ENCODE results near the gene ATAD2B.

Gene ATAD2B

GRCh38 chr2:23823863-23824262 lies 103.1 kb downstream of the ATAD2B start:
- H3K36me3 ChIP-seq (ENCODE audit: control insufficient read depth, insufficient read depth, low read length), result peaks cover 7% of the 10 kb centered on the region
- H3K27ac ChIP-seq (ENCODE audit: low read depth, low read length), result no peak overlapping the region
- H3K4me1 ChIP-seq (ENCODE audit: control insufficient read depth, insufficient read depth, low read length), result no peaks in the 10 kb centered on the region

GRCh38 chr2:23814963-23815362 lies 112.0 kb downstream of the ATAD2B start:
- Histone ChIP-seq H3K9ac (ENCODE audit: low read length) (no peak overlapping the region), H3K36me3 (ENCODE audit: control insufficient read depth, insufficient read depth, low read length) (peaks cover 4% of the 10 kb centered on the region; the same call in 1 of the 2 replicates), H3K27ac (ENCODE audit: low read depth, low read length) (no peak overlapping the region), H3K9me3 (ENCODE audit: control insufficient read depth, insufficient read depth, low read depth, low read length) (no peaks in the 10 kb centered on the region), H3K4me3 (ENCODE audit: low read depth, low read length) (no peak overlapping the region), H3K4me1 (ENCODE audit: control insufficient read depth, insufficient read depth, low read length) (peaks cover 5% of the 10 kb centered on the region; the same call in 1 of the 2 replicates), H3K27me3 (ENCODE audit: control insufficient read depth, insufficient read depth, low read length) (no peaks in the 10 kb centered on the region)

More at GRCh38 chr2:23823863-23824262, 103.1 kb downstream of the ATAD2B start:
- no peak overlapping the region for H3K4me3 ChIP-seq (ENCODE audit: low read depth, low read length)
- H3K9ac ChIP-seq (ENCODE audit: low read length), result no peak overlapping the region
- no peaks in the 10 kb centered on the region for H3K9me3 ChIP-seq (ENCODE audit: control insufficient read depth, insufficient read depth, low read depth, low read length)
- H3K27me3 ChIP-seq (ENCODE audit: control insufficient read depth, insufficient read depth, low read length), result no peaks in the 10 kb centered on the region

GRCh38 chr2:23813438-23813837 lies 113.5 kb downstream of the ATAD2B start:
- Histone ChIP-seq H3K9ac (ENCODE audit: low read length) (no peak overlapping the region), H3K9me3 (ENCODE audit: control insufficient read depth, insufficient read depth, low read depth, low read length) (no peaks in the 10 kb centered on the region), H3K4me1 (ENCODE audit: control insufficient read depth, insufficient read depth, low read length) (peaks cover 5% of the 10 kb centered on the region; the same call in 1 of the 2 replicates), H3K4me3 (ENCODE audit: low read depth, low read length) (no peak overlapping the region), H3K27me3 (ENCODE audit: control insufficient read depth, insufficient read depth, low read length) (no peaks in the 10 kb centered on the region), H3K36me3 (ENCODE audit: control insufficient read depth, insufficient read depth, low read length) (peaks cover 8% of the 10 kb centered on the region; the same call in 1 of the 2 replicates), H3K27ac (ENCODE audit: low read depth, low read length) (no peak overlapping the region)

- peaks cover 5% of the 10 kb centered on the region; the same call in 1 of the 2 replicates for H3K4me1 ChIP-seq (ENCODE audit: control insufficient read depth, insufficient read depth, low read length)
- peaks cover 8% of the 10 kb centered on the region; the same call in 1 of the 2 replicates for H3K36me3 ChIP-seq (ENCODE audit: control insufficient read depth, insufficient read depth, low read length)
- H3K9ac ChIP-seq (ENCODE audit: low read length), result no peak overlapping the region
- H3K27me3 ChIP-seq (ENCODE audit: control insufficient read depth, insufficient read depth, low read length), result no peaks in the 10 kb centered on the region
- no peak overlapping the region for H3K27ac ChIP-seq (ENCODE audit: low read depth, low read length)
- H3K4me3 ChIP-seq (ENCODE audit: low read depth, low read length), result no peak overlapping the region
- no peaks in the 10 kb centered on the region for H3K9me3 ChIP-seq (ENCODE audit: control insufficient read depth, insufficient read depth, low read depth, low read length)
These were observed 117.8 kb downstream of the ATAD2B start for GRCh38 chr2:23809150-23809549.

DNA sequence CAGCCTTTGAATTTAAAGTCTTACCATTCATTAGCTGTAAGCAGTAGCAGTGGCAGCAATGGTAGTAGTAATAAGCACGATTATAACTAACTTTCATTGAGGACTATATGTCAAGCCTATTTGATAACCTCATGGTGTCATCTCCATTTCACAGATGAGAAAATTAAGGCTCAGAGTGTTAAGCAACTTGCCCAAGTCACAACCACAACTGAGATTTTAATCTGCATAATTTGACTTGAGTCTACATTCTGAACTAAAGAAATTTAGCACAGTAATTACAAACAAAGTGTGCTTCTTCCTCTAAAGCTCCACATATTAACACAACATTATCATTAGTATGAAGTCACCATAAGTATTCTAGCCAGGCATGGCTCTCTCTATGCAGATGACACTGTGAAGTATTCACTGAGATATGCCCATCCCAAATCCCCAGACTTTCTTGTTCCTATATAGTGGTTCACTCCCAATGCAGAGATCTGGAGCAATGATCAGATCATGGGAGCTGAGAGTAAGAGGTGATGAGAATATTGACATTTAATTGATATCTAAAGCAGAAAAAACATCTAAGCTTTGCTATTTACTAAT lies 120.2 kb downstream of the ATAD2B start:
- Histone ChIP-seq H3K9ac (ENCODE audit: low read length) (no peak overlapping the region), H3K9me3 (ENCODE audit: control insufficient read depth, insufficient read depth, low read depth, low read length) (no peaks in the 10 kb centered on the region), H3K27me3 (ENCODE audit: control insufficient read depth, insufficient read depth, low read length) (no peaks in the 10 kb centered on the region), H3K27ac (ENCODE audit: low read depth, low read length) (no peak overlapping the region), H3K4me3 (ENCODE audit: low read depth, low read length) (no peak overlapping the region), H3K4me1 (ENCODE audit: control insufficient read depth, insufficient read depth, low read length) (peaks cover under 1% of the 10 kb centered on the region; the same call in 1 of the 2 replicates), H3K36me3 (ENCODE audit: control insufficient read depth, insufficient read depth, low read length) (peaks cover 8% of the 10 kb centered on the region; the same call in 1 of the 2 replicates)

GRCh38 chr2:23806201-23806600 lies 120.7 kb downstream of the ATAD2B start:
- Histone ChIP-seq H3K27me3 (ENCODE audit: control insufficient read depth, insufficient read depth, low read length) (no peaks in the 10 kb centered on the region), H3K9me3 (ENCODE audit: control insufficient read depth, insufficient read depth, low read depth, low read length) (no peaks in the 10 kb centered on the region), H3K4me1 (ENCODE audit: control insufficient read depth, insufficient read depth, low read length) (no peaks in the 10 kb centered on the region), H3K27ac (ENCODE audit: low read depth, low read length) (no peak overlapping the region), H3K36me3 (ENCODE audit: control insufficient read depth, insufficient read depth, low read length) (peaks cover 8% of the 10 kb centered on the region; the same call in 1 of the 2 replicates), H3K4me3 (ENCODE audit: low read depth, low read length) (no peak overlapping the region), H3K9ac (ENCODE audit: low read length) (no peak overlapping the region)

GRCh38 chr2:23803965-23804542 lies 122.9 kb downstream of the ATAD2B start:
- H3K27ac ChIP-seq (ENCODE audit: low read depth, low read length), result no peak overlapping the region

GRCh38 chr2:23803264-23803964 lies 123.5 kb downstream of the ATAD2B start:
- H3K27me3 ChIP-seq (ENCODE audit: control insufficient read depth, insufficient read depth, low read length), result no peaks in the 10 kb centered on the region
- H3K4me3 ChIP-seq (ENCODE audit: low read depth, low read length), result no peak overlapping the region
- H3K36me3 ChIP-seq (ENCODE audit: control insufficient read depth, insufficient read depth, low read length), result no peaks in the 10 kb centered on the region
- no peak overlapping the region for H3K9ac ChIP-seq (ENCODE audit: low read length)
- H3K9me3 ChIP-seq (ENCODE audit: control insufficient read depth, insufficient read depth, low read depth, low read length), result no peaks in the 10 kb centered on the region
- no peaks in the 10 kb centered on the region for H3K4me1 ChIP-seq (ENCODE audit: control insufficient read depth, insufficient read depth, low read length)
- no peak overlapping the region for H3K27ac ChIP-seq (ENCODE audit: low read depth, low read length)

More at GRCh38 chr2:23803965-23804542, 122.9 kb downstream of the ATAD2B start:
- Histone ChIP-seq H3K27me3 (ENCODE audit: control insufficient read depth, insufficient read depth, low read length) (no peaks in the 10 kb centered on the region), H3K4me3 (ENCODE audit: low read depth, low read length) (no peak overlapping the region), H3K4me1 (ENCODE audit: control insufficient read depth, insufficient read depth, low read length) (no peaks in the 10 kb centered on the region), H3K9ac (ENCODE audit: low read length) (no peak overlapping the region), H3K36me3 (ENCODE audit: control insufficient read depth, insufficient read depth, low read length) (peaks cover 3% of the 10 kb centered on the region; the same call in 1 of the 2 replicates), H3K9me3 (ENCODE audit: control insufficient read depth, insufficient read depth, low read depth, low read length) (no peaks in the 10 kb centered on the region)

GRCh38 chr2:23801396-23801795 lies 125.5 kb downstream of the ATAD2B start:
- H3K4me1 ChIP-seq (ENCODE audit: control insufficient read depth, insufficient read depth, low read length), result no peaks in the 10 kb centered on the region
- no peaks in the 10 kb centered on the region for H3K36me3 ChIP-seq (ENCODE audit: control insufficient read depth, insufficient read depth, low read length)
- no peaks in the 10 kb centered on the region for H3K9me3 ChIP-seq (ENCODE audit: control insufficient read depth, insufficient read depth, low read depth, low read length)
- no peak overlapping the region for H3K9ac ChIP-seq (ENCODE audit: low read length)
- H3K27ac ChIP-seq (ENCODE audit: low read depth, low read length), result no peak overlapping the region
- H3K27me3 ChIP-seq (ENCODE audit: control insufficient read depth, insufficient read depth, low read length), result no peaks in the 10 kb centered on the region
- H3K4me3 ChIP-seq (ENCODE audit: low read depth, low read length), result no peak overlapping the region

GRCh38 chr2:23794234-23794633 lies 132.7 kb downstream of the ATAD2B start:
- no peak overlapping the region for H3K4me3 ChIP-seq (ENCODE audit: low read depth, low read length)
- no peaks in the 10 kb centered on the region for H3K9me3 ChIP-seq (ENCODE audit: control insufficient read depth, insufficient read depth, low read depth, low read length)
- H3K27ac ChIP-seq (ENCODE audit: low read depth, low read length), result no peak overlapping the region
- H3K4me1 ChIP-seq (ENCODE audit: control insufficient read depth, insufficient read depth, low read length), result no peaks in the 10 kb centered on the region
- no peaks in the 10 kb centered on the region for H3K36me3 ChIP-seq (ENCODE audit: control insufficient read depth, insufficient read depth, low read length)
- no peaks in the 10 kb centered on the region for H3K27me3 ChIP-seq (ENCODE audit: control insufficient read depth, insufficient read depth, low read length)
- no peak overlapping the region for H3K9ac ChIP-seq (ENCODE audit: low read length)

- H3K27ac ChIP-seq (ENCODE audit: low read depth, low read length), result no peak overlapping the region
- H3K27me3 ChIP-seq (ENCODE audit: control insufficient read depth, insufficient read depth, low read length), result no peaks in the 10 kb centered on the region
- H3K36me3 ChIP-seq (ENCODE audit: control insufficient read depth, insufficient read depth, low read length), result no peaks in the 10 kb centered on the region
These were observed 133.4 kb downstream of the ATAD2B start for GRCh38 chr2:23793476-23793875.

More at GRCh38 chr2:23793476-23793875, 133.4 kb downstream of the ATAD2B start:
- Histone ChIP-seq H3K4me1 (ENCODE audit: control insufficient read depth, insufficient read depth, low read length) (no peaks in the 10 kb centered on the region), H3K4me3 (ENCODE audit: low read depth, low read length) (no peak overlapping the region), H3K9ac (ENCODE audit: low read length) (no peak overlapping the region), H3K9me3 (ENCODE audit: control insufficient read depth, insufficient read depth, low read depth, low read length) (no peaks in the 10 kb centered on the region)

Measured in HUES6 (cell line).